ENCODE results near the gene JARID2. TPM values are rescaled to one million over a fixed set of nuclear protein-coding genes. Genes with fewer than 3 reads are reported as not detected.

JARID2 gene
- polyA plus RNA-seq, 1 of the 3 experiments (the other 2 are of a cell fraction): 3.4 TPM

DNA sequence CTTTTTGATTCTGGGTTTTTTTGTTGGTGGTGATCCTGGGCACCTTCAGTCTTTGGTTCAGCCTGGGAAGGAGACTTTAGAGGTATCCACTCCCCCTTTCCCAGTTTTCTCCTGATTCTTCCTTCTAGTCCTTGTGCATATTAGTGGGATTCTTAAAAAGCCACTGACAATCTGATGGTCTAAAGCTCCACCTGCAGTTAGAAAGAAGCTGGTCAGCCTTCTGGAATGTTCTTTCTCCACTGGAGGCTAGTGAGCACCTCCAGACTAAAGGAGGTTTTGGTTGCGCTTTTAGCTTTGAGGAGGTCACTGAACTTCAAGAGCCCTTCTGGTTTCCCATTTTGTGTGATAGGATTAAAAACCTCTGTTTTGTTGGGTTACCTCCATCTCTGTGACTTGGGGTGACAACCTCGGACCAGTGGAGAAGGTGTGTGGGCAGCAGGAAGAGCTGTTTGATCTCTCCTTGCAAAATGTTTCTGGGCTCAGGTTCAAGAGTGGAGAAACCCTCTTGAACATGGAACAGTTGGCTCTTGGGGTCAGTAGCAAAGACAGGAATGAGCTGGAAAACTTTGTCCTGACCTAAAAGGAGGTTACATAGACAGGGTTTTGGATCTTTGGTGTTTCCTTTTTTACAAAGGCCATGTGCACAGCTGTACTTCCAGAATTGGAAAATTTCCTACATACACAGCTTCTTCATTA is 29.0 kb downstream of the JARID2 start:
- H3K36me3 ChIP-seq (replicated peaks in 1 of 2; ENCODE audit: control insufficient read depth in 1 of 2, insufficient read depth in 2 of 2, low read length in 1 of 2): no peaks in the 10 kb centered on the region
- peaks cover 13 to 21% of the 10 kb centered on the region in 2 experiments; a peak in 3 of 4 replicates for H3K4me1 ChIP-seq (ENCODE audit: control insufficient read depth in 1 of 2, insufficient read depth in 2 of 2, low read depth in 1 of 2, low read length in 1 of 2)
- 96% methylated on average over 2 of the region's 2 CpGs for WGBS (ENCODE audit: low lambda C conversion rate)
- H3K79me2 ChIP-seq (ENCODE audit: insufficient read depth): peaks cover 53% of the 10 kb centered on the region
- no peaks in the 10 kb centered on the region for H3K27me3 ChIP-seq (ENCODE audit: insufficient read depth)
- no peak overlapping the region for H2AFZ ChIP-seq (ENCODE audit: low read depth)
- no peak overlapping the region for H3K4me3 ChIP-seq (ENCODE audit: low read depth in 2 of 2, low read length in 1 of 2)
- no peak overlapping the region for H3K4me2 ChIP-seq
- ChIA-PET POLR2A (no interaction called here), CTCF (interaction anchor here (0.8 kb wide), 1 partner anchor 348 kb away, joined by 3 read pairs; no protein-coding TSS in a partner anchor)
- H3K9me3 ChIP-seq: no peaks in the 10 kb centered on the region
- no peaks in the 10 kb centered on the region for H3K9me2 ChIP-seq
- DNase-seq: no peak
- H3K9ac ChIP-seq: no peak overlapping the region
- H3F3A ChIP-seq (replicated peaks; ENCODE audit: insufficient read depth): no peaks in the 10 kb centered on the region
- H3K27ac ChIP-seq (ENCODE audit: low read depth in 2 of 2, low read length in 1 of 2): no peak overlapping the region
- H4K20me1 ChIP-seq (ENCODE audit: insufficient read depth): peaks cover 22% of the 10 kb centered on the region
- TF ChIP-seq, protein P1, sequence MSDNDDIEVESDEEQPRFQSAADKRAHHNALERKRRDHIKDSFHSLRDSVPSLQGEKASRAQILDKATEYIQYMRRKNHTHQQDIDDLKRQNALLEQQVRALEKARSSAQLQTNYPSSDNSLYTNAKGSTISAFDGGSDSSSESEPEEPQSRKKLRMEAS (IDR thresholded peaks at IDR 0.05; ENCODE audit: low read depth): no peak
- TF ChIP-seq, protein P2, sequence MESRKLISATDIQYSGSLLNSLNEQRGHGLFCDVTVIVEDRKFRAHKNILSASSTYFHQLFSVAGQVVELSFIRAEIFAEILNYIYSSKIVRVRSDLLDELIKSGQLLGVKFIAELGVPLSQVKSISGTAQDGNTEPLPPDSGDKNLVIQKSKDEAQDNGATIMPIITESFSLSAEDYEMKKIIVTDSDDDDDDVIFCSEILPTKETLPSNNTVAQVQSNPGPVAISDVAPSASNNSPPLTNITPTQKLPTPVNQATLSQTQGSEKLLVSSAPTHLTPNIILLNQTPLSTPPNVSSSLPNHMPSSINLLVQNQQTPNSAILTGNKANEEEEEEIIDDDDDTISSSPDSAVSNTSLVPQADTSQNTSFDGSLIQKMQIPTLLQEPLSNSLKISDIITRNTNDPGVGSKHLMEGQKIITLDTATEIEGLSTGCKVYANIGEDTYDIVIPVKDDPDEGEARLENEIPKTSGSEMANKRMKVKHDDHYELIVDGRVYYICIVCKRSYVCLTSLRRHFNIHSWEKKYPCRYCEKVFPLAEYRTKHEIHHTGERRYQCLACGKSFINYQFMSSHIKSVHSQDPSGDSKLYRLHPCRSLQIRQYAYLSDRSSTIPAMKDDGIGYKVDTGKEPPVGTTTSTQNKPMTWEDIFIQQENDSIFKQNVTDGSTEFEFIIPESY (IDR thresholded peaks at IDR 0.05; ENCODE audit: borderline replicate concordance, low read depth): no peak
- TF ChIP-seq, protein P3, sequence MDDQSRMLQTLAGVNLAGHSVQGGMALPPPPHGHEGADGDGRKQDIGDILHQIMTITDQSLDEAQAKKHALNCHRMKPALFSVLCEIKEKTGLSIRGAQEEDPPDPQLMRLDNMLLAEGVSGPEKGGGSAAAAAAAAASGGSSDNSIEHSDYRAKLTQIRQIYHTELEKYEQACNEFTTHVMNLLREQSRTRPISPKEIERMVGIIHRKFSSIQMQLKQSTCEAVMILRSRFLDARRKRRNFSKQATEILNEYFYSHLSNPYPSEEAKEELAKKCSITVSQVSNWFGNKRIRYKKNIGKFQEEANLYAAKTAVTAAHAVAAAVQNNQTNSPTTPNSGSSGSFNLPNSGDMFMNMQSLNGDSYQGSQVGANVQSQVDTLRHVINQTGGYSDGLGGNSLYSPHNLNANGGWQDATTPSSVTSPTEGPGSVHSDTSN (IDR thresholded peaks at IDR 0.05): no peak
- TF ChIP-seq CHD2 (IDR thresholded peaks at IDR 0.05; ENCODE audit: low read length, partially characterized antibody) (no peak), NRF1 (IDR thresholded peaks at IDR 0.05; ENCODE audit: low read depth, low read length) (no peak), GABPA (IDR thresholded peaks at IDR 0.05; ENCODE audit: low read depth) (no peak), POLR2AphosphoS5 (IDR thresholded peaks at IDR 0.05; ENCODE audit: low read depth, low read length) (no peak), RAD21 (IDR thresholded peaks at IDR 0.05; ENCODE audit: low read length) (peak; percentile 37), TCF12 (IDR thresholded peaks at IDR 0.05) (no peak), FOSL2 (IDR thresholded peaks at IDR 0.05; ENCODE audit: borderline replicate concordance, low read depth) (no peak), NFIC (IDR thresholded peaks at IDR 0.05; ENCODE audit: borderline replicate concordance) (no peak), RFX5 (IDR thresholded peaks at IDR 0.05; ENCODE audit: low read length) (no peak), JUND (IDR thresholded peaks at IDR 0.05) (no peak), RCOR1 (IDR thresholded peaks at IDR 0.05; ENCODE audit: low read length) (no peak)
- TF ChIP-seq, protein P4, sequence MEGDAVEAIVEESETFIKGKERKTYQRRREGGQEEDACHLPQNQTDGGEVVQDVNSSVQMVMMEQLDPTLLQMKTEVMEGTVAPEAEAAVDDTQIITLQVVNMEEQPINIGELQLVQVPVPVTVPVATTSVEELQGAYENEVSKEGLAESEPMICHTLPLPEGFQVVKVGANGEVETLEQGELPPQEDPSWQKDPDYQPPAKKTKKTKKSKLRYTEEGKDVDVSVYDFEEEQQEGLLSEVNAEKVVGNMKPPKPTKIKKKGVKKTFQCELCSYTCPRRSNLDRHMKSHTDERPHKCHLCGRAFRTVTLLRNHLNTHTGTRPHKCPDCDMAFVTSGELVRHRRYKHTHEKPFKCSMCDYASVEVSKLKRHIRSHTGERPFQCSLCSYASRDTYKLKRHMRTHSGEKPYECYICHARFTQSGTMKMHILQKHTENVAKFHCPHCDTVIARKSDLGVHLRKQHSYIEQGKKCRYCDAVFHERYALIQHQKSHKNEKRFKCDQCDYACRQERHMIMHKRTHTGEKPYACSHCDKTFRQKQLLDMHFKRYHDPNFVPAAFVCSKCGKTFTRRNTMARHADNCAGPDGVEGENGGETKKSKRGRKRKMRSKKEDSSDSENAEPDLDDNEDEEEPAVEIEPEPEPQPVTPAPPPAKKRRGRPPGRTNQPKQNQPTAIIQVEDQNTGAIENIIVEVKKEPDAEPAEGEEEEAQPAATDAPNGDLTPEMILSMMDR (IDR thresholded peaks at IDR 0.05): peak; percentile 25; the same call in 1 of the 2 replicates
- TF ChIP-seq, protein P5, sequence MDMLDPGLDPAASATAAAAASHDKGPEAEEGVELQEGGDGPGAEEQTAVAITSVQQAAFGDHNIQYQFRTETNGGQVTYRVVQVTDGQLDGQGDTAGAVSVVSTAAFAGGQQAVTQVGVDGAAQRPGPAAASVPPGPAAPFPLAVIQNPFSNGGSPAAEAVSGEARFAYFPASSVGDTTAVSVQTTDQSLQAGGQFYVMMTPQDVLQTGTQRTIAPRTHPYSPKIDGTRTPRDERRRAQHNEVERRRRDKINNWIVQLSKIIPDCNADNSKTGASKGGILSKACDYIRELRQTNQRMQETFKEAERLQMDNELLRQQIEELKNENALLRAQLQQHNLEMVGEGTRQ (IDR thresholded peaks at IDR 0.05; ENCODE audit: borderline replicate concordance, low read depth, low read length): no peak
- TF ChIP-seq, protein P6, sequence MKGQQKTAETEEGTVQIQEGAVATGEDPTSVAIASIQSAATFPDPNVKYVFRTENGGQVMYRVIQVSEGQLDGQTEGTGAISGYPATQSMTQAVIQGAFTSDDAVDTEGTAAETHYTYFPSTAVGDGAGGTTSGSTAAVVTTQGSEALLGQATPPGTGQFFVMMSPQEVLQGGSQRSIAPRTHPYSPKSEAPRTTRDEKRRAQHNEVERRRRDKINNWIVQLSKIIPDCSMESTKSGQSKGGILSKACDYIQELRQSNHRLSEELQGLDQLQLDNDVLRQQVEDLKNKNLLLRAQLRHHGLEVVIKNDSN (IDR thresholded peaks at IDR 0.05; ENCODE audit: borderline replicate concordance, low read depth): no peak

Data from SK-N-SH (cell line).